ENCODE measurements around the gene ANKS1B. TPM values are rescaled to one million over a fixed set of nuclear protein-coding genes. Genes with fewer than 3 reads are reported as not detected.
A peak's percentile ranks its signal among the peaks of the same experiment; 100 is the strongest.
"Not testable (repeated sequence)": the region's sequence is repeated elsewhere in the genome, so short reads cannot be mapped to it uniquely, and the experiment has no call there.

ANKS1B gene
- total RNA-seq, 1 experiment from 2014 or later = not detected

GRCh38 chr12:99906786-99907579 lies 77.8 kb downstream of the ANKS1B start:
- DNase-seq (ENCODE audit: low spot score) = no peak
- in situ Hi-C loops (cut with HindIII; ENCODE audit: low sequenced_read_pairs) = no loop called here

GRCh38 chr12:99901181-99901580 lies 83.6 kb downstream of the ANKS1B start:
- in situ Hi-C loops (cut with HindIII; ENCODE audit: low sequenced_read_pairs) = no loop called here
- peak; percentile 70 for DNase-seq (ENCODE audit: low spot score)

DNA sequence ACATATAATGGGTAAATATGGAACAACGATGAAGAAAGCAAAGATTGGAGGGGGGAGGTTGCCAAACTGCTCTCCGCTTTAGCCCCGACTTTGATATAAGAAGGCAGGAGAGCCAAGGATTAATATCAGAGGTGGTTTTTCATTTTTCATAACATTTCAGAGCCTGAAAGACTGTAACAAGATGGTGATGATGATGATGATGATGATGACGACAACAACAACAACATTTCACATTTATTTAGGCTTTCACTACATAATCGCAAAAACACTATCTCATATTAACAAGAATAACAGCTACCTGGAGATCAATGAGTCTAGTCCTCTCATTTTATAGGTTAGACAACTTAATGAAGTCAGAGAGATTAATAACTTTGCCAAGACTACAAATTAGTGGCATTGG lies 86.1 kb downstream of the ANKS1B start:
- in situ Hi-C loops (cut with HindIII; ENCODE audit: low sequenced_read_pairs) = no loop called here
- DNase-seq (ENCODE audit: low spot score) = no peak

GRCh38 chr12:99879439-99879838 lies 105.3 kb downstream of the ANKS1B start:
- in situ Hi-C loops (cut with HindIII; ENCODE audit: low sequenced_read_pairs) = no loop called here
- no peak for DNase-seq (ENCODE audit: low spot score)

DNA sequence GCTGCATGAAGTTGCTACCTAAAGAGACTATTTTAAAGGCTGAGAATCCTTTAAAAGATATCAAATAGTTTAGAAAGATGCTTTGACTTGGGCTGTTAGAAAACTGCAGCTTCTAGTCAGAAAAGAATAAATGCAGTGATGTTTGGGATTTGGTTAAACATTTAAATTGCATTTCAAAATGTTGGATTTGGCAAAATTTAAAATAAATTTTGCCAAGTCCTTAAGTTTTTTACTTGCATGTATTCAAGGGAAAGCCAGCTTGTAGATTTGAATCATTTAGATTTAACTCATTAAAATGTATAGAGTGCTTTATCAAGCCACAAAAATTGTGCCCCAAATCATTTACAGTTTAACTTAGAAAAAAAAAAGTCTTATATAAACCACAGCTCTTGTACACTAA lies 109.7 kb downstream of the ANKS1B start:
- in situ Hi-C loops (cut with HindIII; ENCODE audit: low sequenced_read_pairs) = no loop called here
- no peak for DNase-seq (ENCODE audit: low spot score)

- DNase-seq (ENCODE audit: low spot score) = no peak
- in situ Hi-C loops (cut with HindIII; ENCODE audit: low sequenced_read_pairs) = no loop called here
Observed at GRCh38 chr12:99870085-99870484, 114.7 kb downstream of the ANKS1B start.

DNA sequence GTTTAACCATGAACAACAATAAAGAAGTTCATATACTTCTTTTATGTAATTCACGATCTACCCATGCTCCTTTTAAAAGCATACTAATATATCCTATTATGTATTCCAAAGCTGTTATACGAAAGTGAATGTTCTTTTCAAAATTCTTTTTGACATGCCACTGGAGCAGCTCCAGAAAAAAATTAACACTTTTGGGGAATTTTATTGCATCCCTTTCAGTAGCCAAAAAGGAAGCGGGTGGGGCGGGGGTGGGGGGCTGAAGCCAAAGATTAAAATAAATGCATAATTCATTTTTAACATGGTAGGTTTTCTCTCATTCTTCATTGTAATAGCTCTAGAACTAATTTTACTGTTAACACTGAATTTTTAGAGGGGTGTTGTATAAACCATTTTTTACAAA lies 123.0 kb downstream of the ANKS1B start:
- in situ Hi-C loops (cut with HindIII; ENCODE audit: low sequenced_read_pairs) = no loop called here
- no peak for DNase-seq (ENCODE audit: low spot score)

- in situ Hi-C loops (cut with HindIII; ENCODE audit: low sequenced_read_pairs) = no loop called here
- DNase-seq (ENCODE audit: low spot score) = no peak
Observed at GRCh38 chr12:99859126-99859525, 125.6 kb downstream of the ANKS1B start.

GRCh38 chr12:99852666-99853065 lies 132.1 kb downstream of the ANKS1B start:
- in situ Hi-C loops (cut with HindIII; ENCODE audit: low sequenced_read_pairs) = no loop called here
- DNase-seq (ENCODE audit: low spot score) = no peak

GRCh38 chr12:99847936-99848335 lies 136.8 kb downstream of the ANKS1B start:
- no peak for DNase-seq (ENCODE audit: low spot score)
- in situ Hi-C loops (cut with HindIII; ENCODE audit: low sequenced_read_pairs) = no loop called here

DNA sequence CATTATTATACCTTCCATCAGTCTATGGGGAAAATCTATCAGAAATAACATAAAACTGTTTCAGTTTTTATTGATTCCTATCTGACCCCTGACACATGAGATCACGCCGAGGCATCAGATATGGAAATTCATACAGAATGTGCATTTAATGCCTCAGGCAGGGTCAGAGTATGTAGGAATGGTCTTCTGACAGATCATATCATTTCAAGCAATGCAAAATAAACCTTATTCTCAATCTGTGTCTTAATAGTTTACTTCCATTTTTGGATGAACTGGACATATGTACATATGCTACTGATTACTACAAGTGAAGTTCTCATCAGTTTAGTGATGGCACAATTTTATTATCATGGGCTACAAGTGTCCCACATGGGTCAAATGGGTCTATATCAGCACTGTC lies 150.0 kb downstream of the ANKS1B start:
- in situ Hi-C loops (cut with HindIII; ENCODE audit: low sequenced_read_pairs) = no loop called here
- DNase-seq (ENCODE audit: low spot score) = no peak

- in situ Hi-C loops (cut with HindIII; ENCODE audit: low sequenced_read_pairs) = no loop called here
- DNase-seq (ENCODE audit: low spot score) = peak; percentile 52
Observed at GRCh38 chr12:99833397-99833796, 151.3 kb downstream of the ANKS1B start.

GRCh38 chr12:99824900-99825542 lies 159.7 kb downstream of the ANKS1B start:
- DNase-seq (ENCODE audit: low spot score) = no peak
- in situ Hi-C loops (cut with HindIII; ENCODE audit: low sequenced_read_pairs) = no loop called here

DNA sequence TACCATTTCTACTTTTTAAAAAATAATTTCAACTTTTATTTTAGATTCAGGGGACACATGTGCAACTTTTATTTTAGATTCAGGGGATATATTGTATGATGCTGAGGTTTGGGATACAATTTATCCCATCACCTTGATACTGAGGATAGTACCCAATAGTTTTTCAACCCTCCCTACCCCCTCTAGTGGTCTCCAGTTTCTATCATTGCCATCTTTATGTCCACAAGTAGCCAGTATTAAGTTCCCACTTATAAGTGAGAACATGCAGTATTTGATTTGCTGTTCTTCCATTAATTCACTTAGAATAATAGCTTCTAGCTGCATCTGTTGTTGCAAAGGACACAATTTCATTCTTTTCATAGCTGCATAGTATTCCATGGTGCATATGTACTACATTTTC lies 162.5 kb downstream of the ANKS1B start:
- DNase-seq (ENCODE audit: low spot score) = no peak
- in situ Hi-C loops (cut with HindIII; ENCODE audit: low sequenced_read_pairs) = no loop called here

GRCh38 chr12:99810718-99811593 lies 173.8 kb downstream of the ANKS1B start:
- DNase-seq (ENCODE audit: low spot score) = peak; percentile 78
- in situ Hi-C loops (cut with HindIII; ENCODE audit: low sequenced_read_pairs) = no loop called here

DNA sequence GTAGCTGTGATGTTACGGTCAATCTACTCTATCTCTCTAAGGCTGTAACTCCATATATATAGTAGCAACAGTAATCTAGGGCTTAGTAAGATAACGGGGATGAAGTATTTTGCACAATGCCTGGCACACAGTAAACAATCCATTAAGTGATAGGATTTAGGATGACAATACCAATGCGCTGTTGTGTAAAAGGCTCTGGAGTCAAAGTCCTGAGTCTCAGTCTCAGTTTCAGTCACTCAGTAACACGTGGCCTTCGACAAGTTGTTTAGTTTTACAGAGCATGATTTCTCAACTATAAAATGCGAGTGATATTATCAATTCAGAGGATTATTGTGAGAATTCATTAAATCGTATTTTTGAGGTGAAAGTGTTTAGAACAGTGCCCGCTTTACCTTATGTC lies 174.8 kb downstream of the ANKS1B start:
- no peak for DNase-seq (ENCODE audit: low spot score)
- in situ Hi-C loops (cut with HindIII; ENCODE audit: low sequenced_read_pairs) = no loop called here

GRCh38 chr12:99806304-99806703 lies 178.4 kb downstream of the ANKS1B start:
- in situ Hi-C loops (cut with HindIII; ENCODE audit: low sequenced_read_pairs) = no loop called here
- DNase-seq (ENCODE audit: low spot score) = no peak

DNA sequence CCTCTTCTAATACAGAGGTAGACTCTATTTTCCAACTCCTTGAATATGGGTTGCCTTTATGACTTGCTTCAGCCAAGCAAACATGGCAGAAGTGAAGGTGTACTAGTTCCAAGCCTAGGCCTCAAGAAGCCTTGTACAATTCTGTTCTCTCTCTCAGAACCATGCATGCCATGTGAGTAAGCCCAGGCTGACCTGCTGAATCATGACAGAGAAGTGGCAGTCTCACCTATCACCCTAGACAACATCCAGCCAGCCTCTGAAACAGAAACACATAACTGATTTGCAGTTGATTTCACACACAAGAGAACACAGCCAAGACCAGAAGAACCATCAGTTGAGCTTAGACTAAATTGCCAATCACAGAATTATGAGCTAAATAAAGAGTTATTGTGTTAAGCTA lies 180.0 kb downstream of the ANKS1B start:
- no peak for DNase-seq (ENCODE audit: low spot score)
- in situ Hi-C loops (cut with HindIII; ENCODE audit: low sequenced_read_pairs) = no loop called here

GRCh38 chr12:99800605-99801004 lies 184.1 kb downstream of the ANKS1B start:
- in situ Hi-C loops (cut with HindIII; ENCODE audit: low sequenced_read_pairs) = no loop called here
- DNase-seq (ENCODE audit: low spot score) = no peak

- DNase-seq (ENCODE audit: low spot score) = peak; percentile 71
- in situ Hi-C loops (cut with HindIII; ENCODE audit: low sequenced_read_pairs) = not testable (repeated sequence)
Observed at GRCh38 chr12:99797931-99798330, 186.8 kb downstream of the ANKS1B start.
